HG02840 (cell line): ENCODE measurements around the gene FOXN4.
"Not testable (repeated sequence)": the region's sequence is repeated elsewhere in the genome, so short reads cannot be mapped to it uniquely, and the experiment has no call there.

Source experiments
- ATAC-seq: cut with Tn5 transposase; IDR thresholded peaks from one replicate; pipeline ENCODE4 v1.9.1; 2021; ENCODE audit warnings: mild to moderate bottlenecking, moderate library complexity, moderate number of reproducible peaks; ENCODE audit not compliant: unreplicated experiment, low FRiP score

Gene FOXN4, protein sequence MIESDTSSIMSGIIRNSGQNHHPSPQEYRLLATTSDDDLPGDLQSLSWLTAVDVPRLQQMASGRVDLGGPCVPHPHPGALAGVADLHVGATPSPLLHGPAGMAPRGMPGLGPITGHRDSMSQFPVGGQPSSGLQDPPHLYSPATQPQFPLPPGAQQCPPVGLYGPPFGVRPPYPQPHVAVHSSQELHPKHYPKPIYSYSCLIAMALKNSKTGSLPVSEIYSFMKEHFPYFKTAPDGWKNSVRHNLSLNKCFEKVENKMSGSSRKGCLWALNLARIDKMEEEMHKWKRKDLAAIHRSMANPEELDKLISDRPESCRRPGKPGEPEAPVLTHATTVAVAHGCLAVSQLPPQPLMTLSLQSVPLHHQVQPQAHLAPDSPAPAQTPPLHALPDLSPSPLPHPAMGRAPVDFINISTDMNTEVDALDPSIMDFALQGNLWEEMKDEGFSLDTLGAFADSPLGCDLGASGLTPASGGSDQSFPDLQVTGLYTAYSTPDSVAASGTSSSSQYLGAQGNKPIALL

GRCh38 chr12:109308534-109309380 is at the start of gene FOXN4:
FOXN4 (minus strand) TSS chr12:109309284; CDS start chr12:109308321, 963 bp downstream.
- ATAC-seq, result no peak

GRCh38 chr12:109358154-109358869 is 49.2 kb upstream of the FOXN4 start:
- no peak for ATAC-seq

GRCh38 chr12:109357032-109357431 is 47.9 kb upstream of the FOXN4 start:
- no peak for ATAC-seq

GRCh38 chr12:109356577-109356976 is 47.5 kb upstream of the FOXN4 start:
- no peak for ATAC-seq

GRCh38 chr12:109352184-109352583 is 43.1 kb upstream of the FOXN4 start:
- no peak for ATAC-seq

- ATAC-seq, result no peak
Observed at GRCh38 chr12:109347589-109347988, 38.5 kb upstream of the FOXN4 start, which contains the start of gene MYO1H. MYO1H (plus strand) TSS chr12:109347900; CDS start chr12:109347961, 61 bp downstream.

DNA sequence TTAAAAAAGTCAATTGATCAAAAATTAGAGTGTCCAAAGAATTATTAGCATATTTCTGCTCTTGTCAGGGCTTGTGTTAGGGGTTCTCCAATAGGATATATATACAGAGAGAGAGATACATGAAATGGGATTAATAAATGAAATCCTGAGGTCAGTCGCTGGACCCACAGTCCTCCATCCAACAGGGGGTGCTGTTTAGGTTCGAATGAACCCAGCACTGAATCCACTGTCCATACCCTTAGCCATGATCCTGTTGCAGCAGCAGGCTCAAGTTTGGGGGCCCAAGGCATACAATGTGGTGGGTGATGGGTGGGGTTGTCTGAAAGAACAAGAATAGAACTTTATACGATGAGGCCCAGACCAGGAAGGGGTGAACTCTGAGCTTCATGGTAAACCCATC is 37.8 kb upstream of the FOXN4 start:
- ATAC-seq, result no peak

- no peak for ATAC-seq
Observed at GRCh38 chr12:109345428-109345827, 36.3 kb upstream of the FOXN4 start.

GRCh38 chr12:109343677-109344076 is 34.6 kb upstream of the FOXN4 start:
- no peak for ATAC-seq

- ATAC-seq, result no peak
Observed at GRCh38 chr12:109336593-109336992, 27.5 kb upstream of the FOXN4 start.

GRCh38 chr12:109334887-109335286 is 25.8 kb upstream of the FOXN4 start:
- no peak for ATAC-seq

- ATAC-seq, result no peak
Observed at GRCh38 chr12:109331301-109331952, 22.3 kb upstream of the FOXN4 start.

DNA sequence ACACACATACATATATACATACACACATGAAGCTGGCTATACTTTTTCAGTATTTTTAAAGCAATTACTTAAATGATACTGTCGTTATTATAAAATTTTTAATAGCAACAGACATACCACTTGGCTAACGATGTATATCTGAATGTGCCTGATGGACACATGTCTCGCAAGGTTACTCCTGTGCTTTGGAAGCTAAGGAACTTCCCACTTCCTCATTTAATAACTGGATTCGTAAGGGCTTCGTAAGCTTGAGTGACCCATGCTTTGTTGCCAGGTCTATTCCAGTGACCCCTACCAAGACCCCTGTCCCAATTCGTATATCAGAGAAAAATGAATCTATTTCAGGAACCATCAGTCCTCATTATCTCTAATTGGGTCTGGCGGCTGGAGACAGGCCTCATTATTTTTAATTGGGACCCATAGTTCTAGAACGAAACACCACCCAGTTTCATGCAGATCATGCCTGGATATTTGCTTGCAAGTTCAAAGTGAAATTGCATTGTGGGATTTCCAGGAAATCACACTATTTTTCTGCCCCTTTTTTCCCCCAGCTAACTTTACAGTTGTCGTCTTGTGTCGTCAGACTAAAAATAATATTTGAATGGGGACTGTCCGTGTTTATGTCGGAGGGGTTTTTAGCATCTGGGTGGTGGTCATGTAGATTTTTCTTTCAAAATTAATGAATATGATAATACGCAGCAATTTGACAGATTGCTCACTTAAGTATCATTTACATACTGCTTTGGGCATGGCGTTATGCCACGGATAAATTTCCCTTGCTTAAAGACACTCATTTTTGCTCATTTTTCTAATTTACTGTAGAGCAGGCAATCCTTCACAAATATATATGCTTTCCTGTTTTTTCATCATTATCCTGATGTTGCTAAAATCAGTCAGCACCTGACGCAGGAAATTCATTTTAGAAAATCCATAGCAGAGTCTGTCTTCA is 21.5 kb upstream of the FOXN4 start:
- ATAC-seq, result no peak

- no peak for ATAC-seq
Observed at GRCh38 chr12:109329686-109330085, 20.6 kb upstream of the FOXN4 start.

DNA sequence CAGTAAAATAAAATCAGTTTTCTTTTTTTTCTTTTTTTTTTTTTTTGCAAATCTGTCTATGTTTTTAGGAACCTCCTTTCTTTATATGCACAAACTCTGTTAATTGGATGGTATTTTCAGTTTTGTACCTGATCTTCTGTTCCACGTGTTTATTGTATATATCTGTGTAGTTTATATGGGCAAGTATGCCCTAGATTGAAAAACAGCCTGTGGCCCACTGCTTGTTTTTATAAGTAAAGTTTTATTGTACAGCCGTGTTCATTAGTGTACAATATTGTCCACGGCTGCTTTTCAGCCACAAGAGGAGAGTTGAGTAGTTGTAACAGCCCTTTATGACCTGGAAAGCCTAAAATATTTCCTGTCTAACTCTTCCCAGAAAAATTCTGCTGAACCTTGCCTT is 19.9 kb upstream of the FOXN4 start:
- no peak for ATAC-seq

DNA sequence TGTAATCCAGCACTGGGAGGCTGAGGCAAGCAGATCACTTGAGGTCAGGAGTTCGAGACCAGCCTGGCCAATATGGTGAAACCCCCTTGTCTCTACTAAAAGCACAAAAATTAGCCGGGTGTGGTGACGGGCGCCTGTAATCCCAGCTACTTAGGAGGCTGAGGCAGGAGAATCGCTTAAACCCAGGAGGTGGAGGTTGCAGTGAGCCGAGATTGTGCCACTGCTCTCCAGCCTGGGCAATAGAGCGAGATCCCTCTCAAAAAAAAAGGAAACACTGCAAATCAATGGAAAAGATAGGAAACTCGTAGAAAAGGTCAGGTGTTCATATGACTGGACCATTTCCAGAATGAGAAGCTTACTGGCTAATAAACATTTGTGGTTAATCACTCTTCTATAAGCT is 12.2 kb upstream of the FOXN4 start:
- not testable (repeated sequence) for ATAC-seq

DNA sequence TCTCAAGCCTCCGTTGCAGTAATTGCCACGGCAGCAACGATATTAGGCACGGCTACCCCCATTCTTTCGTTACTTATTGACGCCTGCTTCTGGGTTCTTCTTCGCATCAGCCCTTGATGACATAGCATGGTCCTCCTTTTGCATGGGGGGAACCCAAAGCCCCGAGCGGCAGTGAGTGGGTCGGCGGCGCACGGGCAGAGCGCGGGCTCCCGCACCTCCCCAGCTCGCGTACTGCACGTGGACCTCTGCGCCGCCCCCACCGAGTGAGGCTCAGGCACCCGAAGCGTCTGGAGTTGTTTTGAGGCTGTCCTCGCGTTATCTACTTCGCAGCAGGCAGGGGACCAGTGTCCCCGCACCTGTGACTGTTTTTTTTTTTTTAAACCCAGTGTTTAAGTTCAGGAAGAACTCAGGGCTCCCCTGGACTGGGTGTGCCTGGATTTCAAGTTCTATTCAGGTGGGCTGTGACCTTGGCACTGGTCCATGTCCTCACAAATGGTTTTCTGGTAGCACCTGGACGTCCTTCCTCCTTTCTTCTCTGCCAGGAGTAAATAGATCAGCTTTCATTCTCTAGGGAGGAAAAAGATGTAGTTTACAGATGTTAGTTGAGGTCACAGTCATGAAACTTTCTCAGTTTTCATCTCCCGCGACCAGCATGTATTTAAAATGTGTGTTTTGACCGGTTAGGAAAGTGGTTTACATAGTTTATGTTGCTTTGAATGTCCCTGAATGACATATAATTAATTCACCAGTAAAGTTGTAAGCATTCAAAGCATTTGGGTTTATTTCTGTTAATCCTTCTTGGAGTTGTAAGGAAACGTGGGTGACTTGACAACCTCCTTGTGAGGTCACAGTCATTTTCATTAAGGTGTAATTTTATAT is 1.4 kb upstream of the FOXN4 start:
- ATAC-seq, result no peak
